ENCODE data around the gene DTNB.

DNA sequence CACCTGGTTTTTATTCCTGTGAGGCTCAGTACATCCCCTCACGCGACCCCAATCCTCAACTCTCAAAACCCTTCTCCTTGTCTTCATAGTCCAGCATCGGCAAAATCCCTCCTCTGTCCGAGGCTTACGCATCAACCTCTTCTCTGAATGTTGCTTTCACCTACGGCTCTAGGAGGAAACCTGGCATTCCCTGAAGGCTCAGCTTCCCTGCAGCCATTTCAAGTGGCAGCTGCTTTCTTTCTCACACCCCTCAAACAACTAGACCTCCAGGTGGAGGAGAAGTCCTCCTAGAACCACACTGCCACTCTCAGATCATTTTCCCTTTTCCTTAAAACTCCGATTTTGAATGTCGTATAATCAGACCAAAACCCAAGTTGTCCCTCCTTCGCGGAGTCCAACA, 114.2 kb downstream of the DTNB start:
- TF ChIP-seq, protein P1, sequence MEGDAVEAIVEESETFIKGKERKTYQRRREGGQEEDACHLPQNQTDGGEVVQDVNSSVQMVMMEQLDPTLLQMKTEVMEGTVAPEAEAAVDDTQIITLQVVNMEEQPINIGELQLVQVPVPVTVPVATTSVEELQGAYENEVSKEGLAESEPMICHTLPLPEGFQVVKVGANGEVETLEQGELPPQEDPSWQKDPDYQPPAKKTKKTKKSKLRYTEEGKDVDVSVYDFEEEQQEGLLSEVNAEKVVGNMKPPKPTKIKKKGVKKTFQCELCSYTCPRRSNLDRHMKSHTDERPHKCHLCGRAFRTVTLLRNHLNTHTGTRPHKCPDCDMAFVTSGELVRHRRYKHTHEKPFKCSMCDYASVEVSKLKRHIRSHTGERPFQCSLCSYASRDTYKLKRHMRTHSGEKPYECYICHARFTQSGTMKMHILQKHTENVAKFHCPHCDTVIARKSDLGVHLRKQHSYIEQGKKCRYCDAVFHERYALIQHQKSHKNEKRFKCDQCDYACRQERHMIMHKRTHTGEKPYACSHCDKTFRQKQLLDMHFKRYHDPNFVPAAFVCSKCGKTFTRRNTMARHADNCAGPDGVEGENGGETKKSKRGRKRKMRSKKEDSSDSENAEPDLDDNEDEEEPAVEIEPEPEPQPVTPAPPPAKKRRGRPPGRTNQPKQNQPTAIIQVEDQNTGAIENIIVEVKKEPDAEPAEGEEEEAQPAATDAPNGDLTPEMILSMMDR (IDR thresholded peaks at IDR 0.05): no peak
- TF ChIP-seq POLR2A (IDR thresholded peaks at IDR 0.05): no peak
